SK-N-MC (cell line): ENCODE results near the gene AATF.

Experiments
- EZH2 ChIP-seq: fragments of 200-600 bp; sonication (generic); IDR thresholded peaks from one replicate; pipeline ENCODE4 v1.6.1; 2017; ENCODE audit warnings: antibody characterized with exemption
- FOXP2 ChIP-seq: optimal IDR thresholded peaks from 2 replicates; pipeline ENCODE3; 2011; ENCODE audit warnings: mild to moderate bottlenecking, moderate library complexity; ENCODE audit not compliant: insufficient read depth; ENCODE audit errors: extremely low read length, control extremely low read depth
- POLR2AphosphoS5 ChIP-seq: IDR thresholded peaks from 2 replicates; pipeline ENCODE4 v1.6.1; 2012; ENCODE audit warnings: mild to moderate bottlenecking, low read depth, low read length, borderline replicate concordance

DNA sequence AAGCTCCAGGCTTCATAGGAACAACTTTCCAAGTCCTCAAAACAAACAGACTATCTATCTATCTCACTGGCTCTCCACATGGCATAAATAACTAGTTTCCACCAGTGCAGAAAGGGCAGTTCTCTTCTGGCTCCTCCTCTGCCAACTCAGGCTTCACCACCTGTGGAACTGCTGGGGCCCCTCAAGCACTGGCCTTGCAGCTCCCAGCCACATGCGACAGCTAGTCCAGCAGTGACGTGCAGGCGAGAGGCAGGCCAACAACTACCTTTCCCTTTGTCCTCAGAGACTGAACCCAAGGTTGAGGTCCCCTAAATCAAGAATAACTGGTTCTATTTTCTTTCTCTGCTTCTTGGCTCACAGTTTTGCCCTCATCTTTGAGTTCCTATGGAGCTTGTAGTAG is 137.6 kb downstream of the AATF start:
- no peak for TF ChIP-seq POLR2AphosphoS5
- no peak for TF ChIP-seq EZH2
- TF ChIP-seq FOXP2 = no peak
